Measurements from ENCODE around the gene MYO16.

DNA sequence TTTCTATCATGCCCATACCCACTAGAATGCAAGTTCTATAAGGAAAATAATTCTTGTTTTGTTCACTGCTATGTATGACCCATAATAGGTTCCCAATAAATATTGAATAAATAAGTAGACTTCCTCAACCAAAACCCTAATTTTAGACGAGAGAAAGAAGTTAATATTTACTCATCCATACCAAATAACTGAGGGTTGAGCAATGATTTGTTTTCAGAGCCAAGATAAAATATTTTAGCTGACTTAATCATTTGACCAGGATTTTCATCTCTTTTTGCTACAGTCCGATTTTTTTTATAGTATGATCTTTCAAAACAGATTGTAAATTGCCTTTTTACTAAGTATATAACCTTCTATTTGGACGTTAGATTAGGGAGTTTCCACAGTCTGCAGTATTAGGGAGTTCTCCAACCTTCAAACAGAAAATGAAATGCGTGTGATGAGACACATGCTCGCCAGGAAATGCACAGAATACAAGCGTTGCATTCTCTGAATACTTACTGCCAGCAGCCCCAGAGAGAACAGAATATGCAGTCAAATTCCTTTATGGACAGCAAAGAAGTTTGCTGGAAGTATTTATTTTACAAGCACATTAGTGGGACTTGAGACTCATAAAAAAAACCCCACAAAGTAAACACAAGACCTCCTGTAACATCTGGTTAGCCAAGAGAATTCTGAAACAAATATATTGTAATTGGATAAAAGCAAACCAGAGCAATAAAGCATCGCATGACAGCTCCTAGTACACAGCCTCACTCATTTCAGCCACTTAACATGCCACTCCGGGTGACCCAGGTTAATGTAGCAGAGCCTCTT is 230.0 kb downstream of the MYO16 start:
- TF ChIP-seq, protein P1, sequence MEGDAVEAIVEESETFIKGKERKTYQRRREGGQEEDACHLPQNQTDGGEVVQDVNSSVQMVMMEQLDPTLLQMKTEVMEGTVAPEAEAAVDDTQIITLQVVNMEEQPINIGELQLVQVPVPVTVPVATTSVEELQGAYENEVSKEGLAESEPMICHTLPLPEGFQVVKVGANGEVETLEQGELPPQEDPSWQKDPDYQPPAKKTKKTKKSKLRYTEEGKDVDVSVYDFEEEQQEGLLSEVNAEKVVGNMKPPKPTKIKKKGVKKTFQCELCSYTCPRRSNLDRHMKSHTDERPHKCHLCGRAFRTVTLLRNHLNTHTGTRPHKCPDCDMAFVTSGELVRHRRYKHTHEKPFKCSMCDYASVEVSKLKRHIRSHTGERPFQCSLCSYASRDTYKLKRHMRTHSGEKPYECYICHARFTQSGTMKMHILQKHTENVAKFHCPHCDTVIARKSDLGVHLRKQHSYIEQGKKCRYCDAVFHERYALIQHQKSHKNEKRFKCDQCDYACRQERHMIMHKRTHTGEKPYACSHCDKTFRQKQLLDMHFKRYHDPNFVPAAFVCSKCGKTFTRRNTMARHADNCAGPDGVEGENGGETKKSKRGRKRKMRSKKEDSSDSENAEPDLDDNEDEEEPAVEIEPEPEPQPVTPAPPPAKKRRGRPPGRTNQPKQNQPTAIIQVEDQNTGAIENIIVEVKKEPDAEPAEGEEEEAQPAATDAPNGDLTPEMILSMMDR (IDR thresholded peaks at IDR 0.05; ENCODE audit: insufficient read depth, low read length, poor library complexity, severe bottlenecking) = no peak
- no peak for TF ChIP-seq EZH2phosphoT487 (conservative IDR thresholded peaks at IDR 0.05; ENCODE audit: low read length)
